ENCODE results near the gene VPS36. TPM values are rescaled to one million over a fixed set of nuclear protein-coding genes. Genes with fewer than 3 reads are reported as not detected.
"Not testable (repeated sequence)": the region's sequence is repeated elsewhere in the genome, so short reads cannot be mapped to it uniquely, and the experiment has no call there.

The VPS36 gene
- total RNA-seq, 1 donor from 2014 or later, result 25.0 TPM

- DNase-seq (no peak), ATAC-seq (ENCODE audit: poor library complexity) (no peak)
- intact Hi-C loops (cut with DNase I), result no loop called here
Measured at GRCh38 chr13:52395704-52396103, 54.7 kb downstream of the VPS36 start.

DNA sequence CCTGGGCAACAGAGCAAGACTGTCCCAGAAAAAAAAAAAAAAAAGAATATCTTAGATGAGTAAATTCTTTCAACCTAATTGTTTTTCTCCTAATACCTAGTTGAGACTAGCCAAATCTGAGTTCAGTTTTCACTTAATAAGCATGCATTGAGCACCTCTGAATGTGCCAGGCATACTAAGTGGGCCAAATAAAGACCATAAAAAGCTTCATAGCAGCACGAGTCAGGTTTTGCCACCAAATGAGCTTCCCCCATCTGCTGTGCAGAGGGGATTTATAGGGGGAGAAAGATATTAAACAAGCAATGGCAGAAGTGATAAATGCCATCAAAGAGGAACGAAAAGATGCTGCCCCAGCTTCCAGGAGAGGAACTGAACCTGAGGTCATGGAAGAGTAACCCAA is 55.8 kb downstream of the VPS36 start:
- ATAC-seq (ENCODE audit: poor library complexity), result no peak
- no peak for DNase-seq
- intact Hi-C loops (cut with DNase I), result no loop called here

- ATAC-seq (ENCODE audit: poor library complexity) (no peak), DNase-seq (no peak)
- intact Hi-C loops (cut with DNase I), result no loop called here
Measured at GRCh38 chr13:52393572-52394357, 56.7 kb downstream of the VPS36 start.

- ATAC-seq (ENCODE audit: poor library complexity) (no peak), DNase-seq (no peak)
- intact Hi-C loops (cut with DNase I), result no loop called here
Measured at GRCh38 chr13:52387721-52388120, 62.7 kb downstream of the VPS36 start.

GRCh38 chr13:52385870-52386269 is 64.6 kb downstream of the VPS36 start:
- no peak for ATAC-seq (ENCODE audit: poor library complexity)

DNA sequence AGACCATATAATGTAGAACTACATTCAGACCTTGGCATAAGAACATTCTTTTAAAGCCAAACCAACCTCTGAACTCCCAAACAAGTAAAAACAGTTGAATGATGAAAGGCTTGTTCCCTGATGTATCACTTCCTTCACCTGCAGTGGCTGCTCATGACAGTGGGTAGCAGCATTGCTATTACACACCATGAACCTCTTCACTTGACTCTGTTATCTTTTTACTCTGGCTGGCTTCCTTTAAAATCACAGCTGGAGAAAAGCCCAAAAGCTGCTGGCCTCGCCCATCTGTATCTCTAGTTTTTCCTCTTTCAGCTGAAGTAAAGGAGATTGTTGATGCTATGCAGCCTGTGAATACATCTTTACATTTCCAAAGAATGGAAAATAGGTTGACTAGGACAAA is 67.1 kb downstream of the VPS36 start:
- intact Hi-C loops (cut with DNase I), result no loop called here
- DNase-seq, result no peak
- no peak for ATAC-seq (ENCODE audit: poor library complexity)

More at GRCh38 chr13:52385870-52386269, 64.6 kb downstream of the VPS36 start:
- no peak for DNase-seq
- intact Hi-C loops (cut with DNase I), result no loop called here

DNA sequence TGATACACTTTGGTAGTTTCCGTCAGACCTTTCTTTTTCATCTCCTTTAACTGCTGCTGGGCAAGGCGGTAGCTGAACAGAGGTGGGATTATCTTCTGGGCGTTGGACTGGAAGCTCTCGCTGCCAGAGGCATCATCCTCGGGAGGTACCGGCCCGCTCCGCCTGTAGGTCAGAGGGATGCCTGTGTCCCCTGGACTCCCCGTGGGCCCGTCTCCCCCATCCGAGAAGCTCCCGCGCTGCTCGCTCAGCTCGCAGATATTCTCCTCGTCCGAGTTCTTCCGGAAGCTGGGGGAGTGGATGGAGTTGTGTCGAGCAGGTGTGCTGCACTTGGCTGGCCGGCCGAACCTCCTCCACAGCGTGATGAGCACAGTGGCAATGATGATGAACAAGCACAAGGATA is 72.1 kb downstream of the VPS36 start:
- intact Hi-C loops (cut with DNase I), result no loop called here

DNA sequence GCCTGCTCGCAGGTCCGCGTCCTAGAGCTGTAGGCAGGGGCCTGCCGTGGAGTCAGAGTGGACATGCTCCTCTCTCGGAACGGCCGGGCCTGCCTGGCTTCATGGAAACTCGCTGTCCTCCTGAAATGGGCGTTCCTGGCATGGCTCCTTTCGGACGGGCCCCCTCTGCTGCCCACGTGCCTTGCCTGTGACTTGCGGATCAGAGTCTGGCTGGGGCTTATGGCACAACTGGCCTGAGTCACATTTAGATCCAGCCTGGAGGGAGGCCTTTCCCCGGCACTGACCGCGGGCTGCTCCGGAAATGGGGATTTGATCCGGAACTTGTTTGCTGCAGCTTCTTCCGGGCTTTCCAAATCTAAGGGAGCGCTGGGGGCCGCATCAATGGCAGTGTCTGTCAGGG is 72.5 kb downstream of the VPS36 start:
- no peak for ATAC-seq (ENCODE audit: poor library complexity)
- DNase-seq, result no peak
- intact Hi-C loops (cut with DNase I), result no loop called here

More for the DNA sequence above, 72.1 kb downstream of the VPS36 start:
- ATAC-seq (ENCODE audit: poor library complexity) (no peak), DNase-seq (no peak)

DNA sequence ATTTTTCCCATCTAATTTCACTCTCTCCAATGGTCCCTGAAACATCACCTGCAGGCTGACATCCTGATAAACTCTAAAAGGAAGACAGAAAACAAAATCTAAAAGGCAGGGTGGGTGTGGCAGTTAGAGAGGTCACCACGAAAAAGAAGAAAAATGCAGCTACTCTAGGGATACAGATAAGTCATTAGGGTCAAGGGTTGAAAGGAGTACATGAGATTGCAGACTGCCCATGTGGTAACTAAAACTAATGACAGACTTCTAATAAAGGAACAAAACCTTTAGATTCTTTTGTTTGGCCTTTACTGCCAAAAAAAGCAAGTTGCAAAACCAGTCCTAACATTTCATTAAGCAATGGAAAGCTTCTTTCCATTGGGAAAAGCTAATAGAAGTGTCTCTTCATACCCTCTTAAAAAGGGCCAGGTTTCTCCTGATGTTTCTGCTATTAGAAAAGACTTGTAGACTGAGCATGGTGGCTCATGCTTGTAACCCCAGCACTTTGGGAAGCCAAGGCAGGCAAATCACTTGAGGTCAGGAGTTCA is 75.5 kb downstream of the VPS36 start:
- DNase-seq (no peak), ATAC-seq (ENCODE audit: poor library complexity) (no peak)
- intact Hi-C loops (cut with DNase I), result no loop called here

DNA sequence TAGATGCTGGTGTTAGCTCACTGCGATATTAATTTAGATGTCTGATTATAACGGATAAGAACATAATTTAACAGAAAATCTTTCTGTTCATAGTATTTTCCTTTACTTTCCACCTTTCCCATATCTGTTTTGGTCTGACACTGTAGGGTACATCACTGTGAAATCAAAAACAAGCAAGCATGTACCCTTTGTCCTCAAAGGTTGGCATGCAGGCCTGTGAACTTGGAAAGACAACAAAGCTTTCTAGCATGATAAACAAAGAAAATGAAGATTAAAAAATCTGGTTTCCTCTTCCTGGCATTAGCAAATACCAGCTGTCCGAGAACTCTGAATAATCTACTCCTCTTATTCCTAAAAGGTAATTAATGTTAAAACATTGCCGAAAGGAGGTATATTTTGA is 76.0 kb downstream of the VPS36 start:
- no peak for ATAC-seq (ENCODE audit: poor library complexity)

GRCh38 chr13:52373277-52373676 is 77.2 kb downstream of the VPS36 start:
- ATAC-seq (ENCODE audit: poor library complexity); intact Hi-C loops (cut with DNase I); DNase-seq: not testable (repeated sequence)

More for the DNA sequence above, 76.0 kb downstream of the VPS36 start:
- no peak for DNase-seq
- intact Hi-C loops (cut with DNase I), result no loop called here

DNA sequence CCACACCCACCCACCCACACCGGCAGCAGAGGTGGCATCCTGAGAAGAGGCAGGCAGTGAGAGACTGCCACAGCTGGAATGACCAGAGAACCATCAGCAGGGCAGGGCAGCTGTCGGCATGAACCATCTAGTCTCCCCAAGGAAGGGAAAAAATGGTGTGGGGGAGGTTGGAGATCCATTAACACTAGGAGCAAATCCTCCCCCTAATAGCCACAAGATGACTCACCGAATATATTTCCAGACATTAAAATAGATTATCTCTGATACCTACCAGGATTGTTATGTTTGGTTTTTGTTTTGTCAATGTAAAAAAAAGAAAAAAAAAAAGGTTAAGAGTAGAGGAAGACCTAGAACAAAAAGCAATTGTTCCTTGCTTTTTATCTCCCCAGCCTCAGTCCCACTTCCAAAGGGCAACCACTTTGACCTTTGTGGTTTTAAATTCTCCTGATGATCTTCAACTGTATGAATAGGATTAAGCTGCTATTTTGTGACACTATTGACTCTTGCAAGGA is 78.6 kb downstream of the VPS36 start:
- DNase-seq (no peak), ATAC-seq (ENCODE audit: poor library complexity) (no peak)
- intact Hi-C loops (cut with DNase I), result no loop called here

GRCh38 chr13:52366291-52366690 is 84.1 kb downstream of the VPS36 start:
- no peak for DNase-seq
- intact Hi-C loops (cut with DNase I), result no loop called here
- ATAC-seq (ENCODE audit: poor library complexity), result no peak

Other genes with a start within 250 kb of the VPS36 start
- 4.4 TPM for gene THSD1, start 44.5 kb downstream of the VPS36 start, total RNA-seq
- gene CKAP2, start 4.8 kb upstream of the VPS36 start, total RNA-seq, result 4.9 TPM
- gene HNRNPA1L2, start 191.8 kb upstream of the VPS36 start, total RNA-seq, result 1.5 TPM
- gene SUGT1, start 202.2 kb upstream of the VPS36 start, total RNA-seq, result 51.9 TPM